HepG2 (cell line): ENCODE results near the gene MAP3K2. TPM values are rescaled to one million over a fixed set of nuclear protein-coding genes. Genes with fewer than 3 reads are reported as not detected.
A peak's percentile ranks its signal among the peaks of the same experiment; 100 is the strongest.

Experiments used
- CBX1 ChIP-seq: IDR thresholded peaks from one replicate; pipeline ENCODE4 v1.6.1; 2016; ENCODE audit warnings: antibody characterized with exemption, low read depth
- DR1 ChIP-seq: sonication (generic); formaldehyde crosslinking; IDR thresholded peaks from 2 replicates; pipeline ENCODE4 v1.8.0; 2021; ENCODE audit warnings: mild to moderate bottlenecking, missing genetic modification reagents, inconsistent platforms
- FOXA1 ChIP-seq, 2 experiments: fragments of 450-650 bp in 1 of 2; sonication (generic) in 1 of 2; formaldehyde crosslinking in 1 of 2; IDR thresholded peaks; 2 replicates each; pipeline versions ENCODE4 v1.4.0 to v1.6.1; 2016 to 2020; ENCODE audit warnings: missing genetic modification reagents in 1 of 2
- NFKB2 ChIP-seq: sonication (generic); formaldehyde crosslinking; IDR thresholded peaks from 2 replicates; pipeline ENCODE4 v1.4.0; 2020; ENCODE audit warnings: missing genetic modification reagents, borderline replicate concordance
- NFYB ChIP-seq: sonication (generic); formaldehyde crosslinking; IDR thresholded peaks from 2 replicates; pipeline ENCODE4 v1.4.0; 2020; ENCODE audit warnings: missing genetic modification reagents
- RBM22 ChIP-seq: fragments of 200-400 bp; formaldehyde crosslinking; optimal IDR thresholded peaks from 2 replicates; pipeline ENCODE3; 2017; ENCODE audit warnings: mild to moderate bottlenecking, low read length, moderate library complexity
- SNAI1 ChIP-seq: sonication (generic); formaldehyde crosslinking; IDR thresholded peaks from 2 replicates; pipeline ENCODE4 v1.5.0; 2020; ENCODE audit warnings: mild to moderate bottlenecking, missing genetic modification reagents, borderline replicate concordance
- SRSF9 ChIP-seq: fragments of 200-400 bp; formaldehyde crosslinking; IDR thresholded peaks from 2 replicates; pipeline ENCODE4 v1.6.1; 2018; ENCODE audit warnings: borderline replicate concordance, mild to moderate bottlenecking, low read depth, low read length; ENCODE audit not compliant: insufficient read depth, poor library complexity, severe bottlenecking
- ZNF552 ChIP-seq: sonication (generic); formaldehyde crosslinking; IDR thresholded peaks from 2 replicates; pipeline ENCODE4 v1.9.0; 2022; ENCODE audit warnings: missing genetic modification reagents, mild to moderate bottlenecking, borderline replicate concordance
- ZNF703 ChIP-seq: sonication (generic); formaldehyde crosslinking; IDR thresholded peaks from 2 replicates; pipeline ENCODE4 v1.5.1; 2020; ENCODE audit warnings: missing genetic modification reagents, mild to moderate bottlenecking, moderate library complexity, borderline replicate concordance
- ZNF720 ChIP-seq: sonication (generic); formaldehyde crosslinking; IDR thresholded peaks from 2 replicates; pipeline ENCODE4 v1.4.0; 2020; ENCODE audit warnings: missing genetic modification reagents
- polyA plus RNA-seq, 8 experiments: library from polyadenylated mRNA; depleted of rRNA in 3 of 8; stranded (reverse) in 7 of 8; unstranded in 1 of 8; fragments of >200 nt; fragmentation: Illumina TruSeq in 4 of 8; extraction: Trizol in 4 of 8; gene quantifications; 2 replicates each; pipeline versions ENCODE4 v1.2.1 to v1.2.3, GENCODE V29; 2011 to 2016; ENCODE audit warnings: low read depth in 4 of 8, missing spikeins in 1 of 8, mixed read lengths in 1 of 8; ENCODE audit not compliant: insufficient read depth in 1 of 8
- total RNA-seq, 5 experiments: library from RNA; depleted of rRNA; stranded (reverse); fragments of >200 nt; fragmentation: Illumina TruSeq; extraction: Trizol; gene quantifications; 2 replicates each; pipeline ENCODE4 v1.2.3, GENCODE V29; 2016; ENCODE audit warnings: low read depth in 1 of 5
- TF ChIP-seq, protein P1 (sequence below): sonication (generic); formaldehyde crosslinking; IDR thresholded peaks from 2 replicates; pipeline ENCODE4 v1.5.0; 2020; ENCODE audit warnings: missing genetic modification reagents
- TF ChIP-seq, protein P2 (sequence below): sonication (generic); IDR thresholded peaks from 2 replicates; pipeline ENCODE4 v1.6.1; 2016; ENCODE audit warnings: low read depth, borderline replicate concordance
- TF ChIP-seq, protein P3 (sequence below): sonication (generic); formaldehyde crosslinking; conservative IDR thresholded peaks from 2 replicates; pipeline ENCODE4 v1.5.0; 2020; ENCODE audit warnings: missing genetic modification reagents
- TF ChIP-seq, protein P4 (sequence below): IDR thresholded peaks from 2 replicates; pipeline ENCODE4 v1.6.1; 2016; ENCODE audit warnings: mild to moderate bottlenecking, missing biosample characterization, missing genetic modification reagents
- TF ChIP-seq, protein P5 (sequence below): sonication (generic); formaldehyde crosslinking; IDR thresholded peaks from 2 replicates; pipeline ENCODE4 v1.9.0; 2021; ENCODE audit warnings: missing genetic modification reagents, borderline replicate concordance
- TF ChIP-seq, protein P6 (sequence below): IDR thresholded peaks from 2 replicates; pipeline ENCODE4 v1.6.1; 2012; ENCODE audit warnings: inconsistent platforms
- TF ChIP-seq, protein P7 (sequence below): IDR thresholded peaks from 2 replicates; pipeline ENCODE4 v1.6.1; 2016; ENCODE audit warnings: mild to moderate bottlenecking
- TF ChIP-seq, protein P8 (sequence below): IDR thresholded peaks from 2 replicates; pipeline ENCODE4 v1.6.1; 2016; ENCODE audit warnings: missing biosample characterization, missing genetic modification reagents, low read depth

Gene MAP3K2
- total and polyA plus RNA-seq, 2 of the 13 experiments (the other 11 are each of a cell fraction or from before 2014, with no cell fraction given), result 12.2 to 37.2 TPM

DNA sequence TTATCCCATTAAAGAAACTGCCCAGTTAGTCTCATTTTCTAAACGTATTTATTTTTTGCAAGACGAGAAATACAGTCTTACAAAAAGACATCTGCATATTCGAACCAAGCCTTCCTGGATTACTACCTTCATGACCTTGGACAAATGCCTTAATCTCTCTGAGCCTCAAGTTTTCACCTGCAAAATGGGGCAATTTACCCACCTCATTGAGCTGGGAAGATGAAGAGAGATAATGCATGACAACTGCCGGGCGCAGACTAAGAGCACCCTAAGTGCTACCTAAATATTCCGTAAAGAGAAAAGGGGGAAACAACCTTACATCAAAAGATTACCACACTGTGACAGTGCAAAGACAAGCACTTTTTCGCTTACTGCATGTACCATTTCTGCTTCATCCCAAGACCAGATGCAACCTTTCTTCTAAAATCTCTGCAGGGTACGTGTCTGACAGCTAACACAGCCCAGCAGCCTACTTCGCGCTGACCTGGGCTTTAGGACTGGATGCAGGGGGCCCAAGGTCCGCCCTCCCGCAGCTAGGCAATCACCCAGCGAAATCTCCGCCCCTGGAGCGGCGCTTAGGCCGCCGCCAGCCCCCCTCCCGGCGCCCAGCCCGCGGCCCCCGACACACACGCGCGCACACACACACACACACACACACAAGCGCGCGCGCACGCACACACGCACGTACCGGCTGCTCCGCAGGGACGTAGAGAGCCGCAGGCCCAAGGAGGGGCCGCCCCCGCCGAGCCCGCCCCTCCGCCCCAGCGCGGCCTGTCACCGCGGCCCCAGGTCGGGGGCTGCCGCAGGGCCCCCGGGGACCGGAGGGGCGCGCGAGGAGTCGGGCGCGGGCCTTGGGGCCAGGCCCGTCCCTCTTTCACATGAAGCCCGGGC lies 766 bp downstream of the MAP3K2 start (continued):
- TF ChIP-seq, protein P1, sequence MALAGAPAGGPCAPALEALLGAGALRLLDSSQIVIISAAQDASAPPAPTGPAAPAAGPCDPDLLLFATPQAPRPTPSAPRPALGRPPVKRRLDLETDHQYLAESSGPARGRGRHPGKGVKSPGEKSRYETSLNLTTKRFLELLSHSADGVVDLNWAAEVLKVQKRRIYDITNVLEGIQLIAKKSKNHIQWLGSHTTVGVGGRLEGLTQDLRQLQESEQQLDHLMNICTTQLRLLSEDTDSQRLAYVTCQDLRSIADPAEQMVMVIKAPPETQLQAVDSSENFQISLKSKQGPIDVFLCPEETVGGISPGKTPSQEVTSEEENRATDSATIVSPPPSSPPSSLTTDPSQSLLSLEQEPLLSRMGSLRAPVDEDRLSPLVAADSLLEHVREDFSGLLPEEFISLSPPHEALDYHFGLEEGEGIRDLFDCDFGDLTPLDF (CRISPR knock-in tag), result 0 out of 2 replicates have a peak, but pooled peaks have one; percentile 25
- TF ChIP-seq SRSF9, result no peak
- no peak for TF ChIP-seq FOXA1 (IDR thresholded peaks at IDR 0.05)
- TF ChIP-seq FOXA1 (CRISPR knock-in tag; IDR thresholded peaks at IDR 0.05), result no peak
- TF ChIP-seq ZNF703 (CRISPR knock-in tag), result no peak
- TF ChIP-seq, protein P2, sequence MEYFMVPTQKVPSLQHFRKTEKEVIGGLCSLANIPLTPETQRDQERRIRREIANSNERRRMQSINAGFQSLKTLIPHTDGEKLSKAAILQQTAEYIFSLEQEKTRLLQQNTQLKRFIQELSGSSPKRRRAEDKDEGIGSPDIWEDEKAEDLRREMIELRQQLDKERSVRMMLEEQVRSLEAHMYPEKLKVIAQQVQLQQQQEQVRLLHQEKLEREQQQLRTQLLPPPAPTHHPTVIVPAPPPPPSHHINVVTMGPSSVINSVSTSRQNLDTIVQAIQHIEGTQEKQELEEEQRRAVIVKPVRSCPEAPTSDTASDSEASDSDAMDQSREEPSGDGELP, result peak; percentile 60
- TF ChIP-seq, protein P3, sequence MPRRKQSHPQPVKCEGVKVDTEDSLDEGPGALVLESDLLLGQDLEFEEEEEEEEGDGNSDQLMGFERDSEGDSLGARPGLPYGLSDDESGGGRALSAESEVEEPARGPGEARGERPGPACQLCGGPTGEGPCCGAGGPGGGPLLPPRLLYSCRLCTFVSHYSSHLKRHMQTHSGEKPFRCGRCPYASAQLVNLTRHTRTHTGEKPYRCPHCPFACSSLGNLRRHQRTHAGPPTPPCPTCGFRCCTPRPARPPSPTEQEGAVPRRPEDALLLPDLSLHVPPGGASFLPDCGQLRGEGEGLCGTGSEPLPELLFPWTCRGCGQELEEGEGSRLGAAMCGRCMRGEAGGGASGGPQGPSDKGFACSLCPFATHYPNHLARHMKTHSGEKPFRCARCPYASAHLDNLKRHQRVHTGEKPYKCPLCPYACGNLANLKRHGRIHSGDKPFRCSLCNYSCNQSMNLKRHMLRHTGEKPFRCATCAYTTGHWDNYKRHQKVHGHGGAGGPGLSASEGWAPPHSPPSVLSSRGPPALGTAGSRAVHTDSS (CRISPR knock-in tag), result no peak
- TF ChIP-seq, protein P4, sequence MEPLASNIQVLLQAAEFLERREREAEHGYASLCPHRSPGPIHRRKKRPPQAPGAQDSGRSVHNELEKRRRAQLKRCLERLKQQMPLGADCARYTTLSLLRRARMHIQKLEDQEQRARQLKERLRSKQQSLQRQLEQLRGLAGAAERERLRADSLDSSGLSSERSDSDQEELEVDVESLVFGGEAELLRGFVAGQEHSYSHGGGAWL (CRISPR knock-in tag), result no peak; the same call in 1 of the 2 replicates
- TF ChIP-seq ZNF552, result peak; percentile 41; the same call in 1 of the 2 replicates
- TF ChIP-seq, protein P5, sequence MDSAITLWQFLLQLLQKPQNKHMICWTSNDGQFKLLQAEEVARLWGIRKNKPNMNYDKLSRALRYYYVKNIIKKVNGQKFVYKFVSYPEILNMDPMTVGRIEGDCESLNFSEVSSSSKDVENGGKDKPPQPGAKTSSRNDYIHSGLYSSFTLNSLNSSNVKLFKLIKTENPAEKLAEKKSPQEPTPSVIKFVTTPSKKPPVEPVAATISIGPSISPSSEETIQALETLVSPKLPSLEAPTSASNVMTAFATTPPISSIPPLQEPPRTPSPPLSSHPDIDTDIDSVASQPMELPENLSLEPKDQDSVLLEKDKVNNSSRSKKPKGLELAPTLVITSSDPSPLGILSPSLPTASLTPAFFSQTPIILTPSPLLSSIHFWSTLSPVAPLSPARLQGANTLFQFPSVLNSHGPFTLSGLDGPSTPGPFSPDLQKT (CRISPR knock-in tag), result no peak
- 0 out of 2 replicates have a peak, but pooled peaks have one; percentile 81 for TF ChIP-seq SNAI1 (CRISPR knock-in tag)
- TF ChIP-seq, protein P6, sequence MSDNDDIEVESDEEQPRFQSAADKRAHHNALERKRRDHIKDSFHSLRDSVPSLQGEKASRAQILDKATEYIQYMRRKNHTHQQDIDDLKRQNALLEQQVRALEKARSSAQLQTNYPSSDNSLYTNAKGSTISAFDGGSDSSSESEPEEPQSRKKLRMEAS, result peak; percentile 78
- TF ChIP-seq NFYB (CRISPR knock-in tag), result 0 out of 2 replicates have a peak, but pooled peaks have one; percentile 16
- TF ChIP-seq NFKB2 (CRISPR knock-in tag), result 0 out of 2 replicates have a peak, but pooled peaks have one; percentile 5
- TF ChIP-seq, protein P7, sequence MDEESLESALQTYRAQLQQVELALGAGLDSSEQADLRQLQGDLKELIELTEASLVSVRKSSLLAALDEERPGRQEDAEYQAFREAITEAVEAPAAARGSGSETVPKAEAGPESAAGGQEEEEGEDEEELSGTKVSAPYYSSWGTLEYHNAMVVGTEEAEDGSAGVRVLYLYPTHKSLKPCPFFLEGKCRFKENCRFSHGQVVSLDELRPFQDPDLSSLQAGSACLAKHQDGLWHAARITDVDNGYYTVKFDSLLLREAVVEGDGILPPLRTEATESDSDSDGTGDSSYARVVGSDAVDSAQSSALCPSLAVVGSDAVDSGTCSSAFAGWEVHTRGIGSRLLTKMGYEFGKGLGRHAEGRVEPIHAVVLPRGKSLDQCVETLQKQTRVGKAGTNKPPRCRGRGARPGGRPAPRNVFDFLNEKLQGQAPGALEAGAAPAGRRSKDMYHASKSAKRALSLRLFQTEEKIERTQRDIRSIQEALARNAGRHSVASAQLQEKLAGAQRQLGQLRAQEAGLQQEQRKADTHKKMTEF, result peak; percentile 75
- TF ChIP-seq RBM22, result peak; percentile 43
- TF ChIP-seq, protein P8, sequence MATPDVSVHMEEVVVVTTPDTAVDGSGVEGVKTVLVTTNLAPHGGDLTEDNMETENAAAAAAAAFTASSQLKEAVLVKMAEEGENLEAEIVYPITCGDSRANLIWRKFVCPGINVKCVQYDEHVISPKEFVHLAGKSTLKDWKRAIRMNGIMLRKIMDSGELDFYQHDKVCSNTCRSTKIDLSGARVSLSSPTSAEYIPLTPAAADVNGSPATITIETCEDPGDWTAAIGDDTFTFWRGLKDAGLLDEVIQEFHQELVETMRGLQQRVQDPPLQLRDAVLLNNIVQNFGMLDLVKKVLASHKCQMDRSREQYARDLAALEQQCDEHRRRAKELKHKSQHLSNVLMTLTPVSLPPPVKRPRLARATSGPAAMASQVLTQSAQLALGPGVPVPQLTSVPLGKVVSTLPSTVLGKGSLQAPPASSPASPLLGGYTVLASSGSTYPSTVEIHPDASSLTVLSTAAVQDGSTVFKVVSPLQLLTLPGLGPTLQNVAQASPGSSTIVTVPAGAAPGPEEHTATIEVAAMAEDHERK, result peak; percentile 86; the same call in 1 of the 2 replicates
- TF ChIP-seq CBX1, result no peak
- TF ChIP-seq ZNF720 (CRISPR knock-in tag), result no peak
- no peak for TF ChIP-seq DR1 (CRISPR knock-in tag)
